NCI-H345 (cell line): ENCODE results near the gene ACP5.
"Not testable (repeated sequence)": the region's sequence is repeated elsewhere in the genome, so short reads cannot be mapped to it uniquely, and the experiment has no call there.

Experiments
- DNase-seq: peaks from one replicate; lab custom pipeline; 2025; lab: John Stamatoyannopoulos, UW

Gene ACP5

DNA sequence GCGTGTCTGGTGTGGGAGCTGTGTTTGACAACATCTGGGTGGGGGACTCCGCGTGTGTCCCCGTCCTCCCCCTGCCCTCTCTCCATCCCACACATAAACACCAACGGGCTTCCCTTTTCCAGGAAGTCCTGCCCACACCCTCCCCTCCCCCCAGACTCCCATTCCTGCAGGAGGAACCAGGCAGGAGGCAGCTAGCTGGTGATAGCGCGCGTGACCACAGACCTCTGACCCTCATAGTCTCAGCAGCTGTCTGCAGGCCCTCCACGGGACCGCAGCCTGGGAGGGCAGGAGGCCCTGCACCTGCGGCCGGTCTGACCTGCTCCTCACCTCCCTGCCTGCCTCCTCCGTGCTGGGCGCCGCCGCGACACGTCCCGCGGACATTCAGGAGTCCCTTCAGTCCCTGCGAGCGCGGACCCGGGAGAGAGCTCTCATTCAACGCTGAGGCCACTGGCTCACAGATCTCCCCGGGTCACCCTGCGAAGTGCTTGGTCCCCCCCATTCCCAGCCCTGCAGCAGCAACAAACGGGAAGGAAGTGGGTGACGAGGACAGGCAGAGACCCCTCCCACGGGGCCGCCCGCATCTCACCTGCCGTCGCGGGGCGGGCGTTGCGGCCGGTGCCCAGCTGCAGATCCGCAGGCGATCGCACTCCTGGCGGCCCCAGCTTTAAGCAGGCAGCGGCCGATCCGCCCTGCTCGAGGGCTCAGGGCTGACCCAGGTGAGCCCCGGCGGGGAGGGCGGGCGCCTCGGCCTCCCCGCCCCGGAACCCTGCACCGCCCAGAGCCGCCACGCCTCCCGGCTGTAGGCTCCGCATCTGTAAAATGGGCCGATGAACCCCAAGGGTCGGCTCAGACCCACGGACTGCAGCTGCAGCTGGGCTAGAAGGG is 1.1 kb upstream of the ACP5 start:
- DNase-seq, result no peak

- no peak for DNase-seq
These were observed 1.2 kb downstream of the ACP5 start for GRCh38 chr19:11576227-11576626.

DNA sequence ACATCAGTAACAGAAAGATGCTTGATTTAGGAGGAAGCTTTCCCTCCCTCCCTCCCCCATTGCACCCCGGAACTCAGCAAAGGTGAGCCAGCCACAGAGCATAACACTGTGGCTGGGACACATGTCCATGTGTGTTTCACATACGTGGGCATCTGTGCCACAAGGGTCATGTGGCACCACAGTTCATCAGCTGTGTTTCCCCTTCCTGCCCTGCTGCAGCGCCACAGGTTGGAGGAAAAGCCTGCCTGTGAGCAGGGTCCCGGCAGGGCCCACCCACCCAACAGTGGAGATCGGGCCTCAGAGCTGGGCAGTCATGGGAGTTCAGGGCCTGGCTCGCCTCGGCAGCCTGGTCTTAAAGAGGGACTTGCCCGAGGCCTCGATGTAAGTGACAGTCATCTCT is 2.8 kb downstream of the ACP5 start:
- no peak for DNase-seq

DNA sequence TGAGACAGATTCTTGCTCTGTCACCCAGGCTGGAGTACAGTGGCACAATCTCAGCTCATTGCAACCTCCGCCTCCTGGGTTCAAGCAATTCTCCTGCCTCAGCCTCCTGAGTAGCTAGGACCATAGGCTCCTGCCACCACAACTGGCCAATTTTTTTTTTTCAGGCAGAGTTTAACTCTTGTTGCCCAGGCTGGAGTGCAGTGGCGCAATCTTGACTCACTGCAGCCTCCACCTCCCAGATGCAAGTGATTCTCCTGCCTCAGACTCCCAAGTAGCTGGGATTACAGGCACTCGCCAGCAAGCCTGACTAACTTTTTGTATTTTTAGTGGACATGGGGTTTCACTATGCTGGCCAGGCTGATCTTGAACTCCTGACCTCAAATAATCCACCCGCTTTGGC is 3.7 kb downstream of the ACP5 start:
- DNase-seq, result not testable (repeated sequence)

DNA sequence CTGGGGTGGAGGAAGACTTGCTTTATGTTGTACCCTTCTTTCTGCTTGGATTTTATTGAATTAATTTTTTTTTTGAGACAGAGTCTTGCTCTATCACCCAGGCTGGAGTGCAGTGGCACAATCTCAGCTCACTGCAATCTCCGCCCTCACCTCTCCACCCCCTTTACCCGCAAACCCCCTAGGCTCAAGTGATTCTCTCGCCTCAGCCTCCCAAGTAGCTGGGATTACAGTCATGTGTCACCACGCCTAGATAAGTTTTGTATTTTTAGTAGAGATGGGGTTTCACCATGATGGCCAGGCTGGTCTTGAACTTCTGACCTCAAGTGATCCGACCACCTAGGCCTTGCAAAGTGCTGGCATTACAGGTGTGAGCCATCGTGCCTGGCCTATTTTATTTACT is 4.1 kb downstream of the ACP5 start:
- DNase-seq, result not testable (repeated sequence)

DNA sequence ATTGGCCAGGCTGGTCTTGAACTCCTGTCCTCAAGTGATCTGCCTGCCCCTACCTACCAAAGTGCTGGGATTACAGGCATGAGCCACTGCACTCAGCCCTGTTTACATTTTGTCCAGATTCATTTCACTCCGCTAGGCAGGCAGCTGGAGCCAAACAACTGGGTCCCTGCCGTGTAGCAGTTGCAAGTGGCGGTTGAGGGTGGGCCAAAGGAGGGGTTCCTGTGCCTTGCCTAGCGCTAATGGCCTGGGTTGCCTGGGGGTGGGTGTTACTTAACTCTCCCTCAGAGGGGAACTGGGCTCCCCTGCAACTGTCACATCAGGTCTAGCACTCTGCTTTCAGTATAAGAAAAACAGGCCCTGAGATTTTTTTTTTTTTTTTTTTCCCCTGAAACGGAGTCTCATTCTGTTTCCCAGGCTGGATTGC is 7.4 kb downstream of the ACP5 start:
- DNase-seq, result no peak

DNA sequence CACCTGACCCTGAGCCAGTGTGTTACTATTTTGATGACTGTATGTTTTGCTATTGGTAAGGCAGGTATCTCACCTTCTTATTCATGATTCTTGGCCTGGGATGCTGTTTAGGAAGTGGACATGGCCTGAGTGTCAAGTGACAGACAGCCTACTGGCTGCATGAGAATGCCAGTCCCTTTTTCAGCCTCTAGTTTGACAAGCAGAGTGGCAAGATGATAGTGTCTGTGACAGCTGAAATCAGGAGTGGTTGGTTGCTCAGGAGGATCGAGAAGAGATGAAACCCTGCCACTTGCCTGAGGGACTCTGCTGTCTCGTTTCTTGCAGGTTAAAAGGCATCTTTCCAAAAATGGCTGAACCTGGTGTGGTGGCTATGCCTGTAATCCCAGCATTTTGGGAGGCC is 11.3 kb downstream of the ACP5 start:
- DNase-seq, result no peak

- not testable (repeated sequence) for DNase-seq
These were observed 11.8 kb downstream of the ACP5 start for GRCh38 chr19:11565649-11565980.

- DNase-seq, result not testable (repeated sequence)
These were observed 13.2 kb downstream of the ACP5 start for GRCh38 chr19:11564082-11564807.

GRCh38 chr19:11563532-11563931 is 13.9 kb downstream of the ACP5 start:
- DNase-seq, result no peak

GRCh38 chr19:11560404-11561051 is 16.9 kb downstream of the ACP5 start:
- peak; percentile 12 for DNase-seq

GRCh38 chr19:11558881-11559828 is 18.3 kb downstream of the ACP5 start, which contains the start of gene ELOF1:
TSS of gene ELOF1 (minus strand) at chr19:11559230. CDS start at chr19:11554347, 4,883 bp downstream.
- peak; percentile 86 for DNase-seq

DNA sequence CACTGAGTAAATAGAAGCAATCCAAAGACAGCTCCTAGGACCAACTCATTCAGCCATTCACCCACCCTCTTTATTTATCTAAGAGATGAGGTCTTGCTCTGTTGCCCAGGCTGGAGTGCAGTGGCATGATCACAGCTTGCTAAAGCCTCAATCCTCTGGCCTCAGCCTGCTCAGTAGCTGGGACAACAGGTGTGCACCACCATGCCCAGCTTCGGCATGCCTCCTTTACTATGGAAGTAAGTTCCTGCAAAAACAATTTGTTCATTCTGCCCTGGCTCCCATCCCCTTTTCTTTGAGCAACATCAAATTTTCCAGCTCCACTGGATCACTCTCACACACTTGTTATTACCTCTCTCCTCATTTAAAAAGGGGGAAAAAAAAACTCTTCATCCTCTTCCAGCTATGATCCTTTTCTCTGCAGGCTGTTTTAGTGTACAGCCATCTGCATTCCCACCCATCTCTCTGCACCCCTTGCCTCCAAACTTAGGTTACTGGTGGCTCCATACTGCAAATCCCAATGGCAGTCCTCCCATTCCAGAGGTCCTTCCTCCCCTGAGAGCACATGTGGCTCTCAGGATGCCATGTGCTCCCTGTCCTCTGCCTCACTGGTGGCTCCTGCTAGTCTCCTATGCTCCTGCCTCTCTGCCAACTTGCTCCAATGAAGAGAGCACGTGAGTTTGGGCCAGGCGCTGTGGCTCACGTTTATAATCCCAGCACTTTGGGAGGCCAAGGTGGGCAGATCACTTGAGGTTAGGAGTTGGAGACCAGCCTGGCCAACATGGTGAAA is 20.6 kb downstream of the ACP5 start:
- no peak for DNase-seq

DNA sequence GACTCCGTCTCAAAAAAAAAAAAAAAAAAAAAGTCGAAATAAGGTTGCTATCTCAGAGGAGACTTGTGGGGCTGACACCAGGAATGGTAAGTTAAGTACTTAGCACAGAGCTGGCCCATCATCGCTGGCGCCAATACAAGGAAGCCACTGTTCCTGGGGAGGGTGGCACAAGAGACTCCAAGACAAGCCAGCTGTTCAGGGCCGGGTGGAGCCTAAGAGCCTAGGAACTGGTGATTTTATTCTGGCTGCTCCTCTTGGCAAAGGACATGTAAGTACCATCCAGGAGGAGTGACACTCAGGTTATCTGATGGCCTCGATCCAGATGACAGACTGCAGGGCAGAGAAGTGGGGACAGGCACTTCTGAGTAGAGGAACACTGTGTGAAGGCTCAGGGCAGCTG is 22.2 kb downstream of the ACP5 start:
- no peak for DNase-seq

- no peak for DNase-seq
These were observed 23.3 kb downstream of the ACP5 start for GRCh38 chr19:11554160-11554559.

GRCh38 chr19:11552666-11553372 is 24.6 kb downstream of the ACP5 start:
- DNase-seq, result no peak

- no peak for DNase-seq
These were observed 25.7 kb downstream of the ACP5 start for GRCh38 chr19:11551603-11552235.

GRCh38 chr19:11550265-11550664 is 27.2 kb downstream of the ACP5 start:
- no peak for DNase-seq

DNA sequence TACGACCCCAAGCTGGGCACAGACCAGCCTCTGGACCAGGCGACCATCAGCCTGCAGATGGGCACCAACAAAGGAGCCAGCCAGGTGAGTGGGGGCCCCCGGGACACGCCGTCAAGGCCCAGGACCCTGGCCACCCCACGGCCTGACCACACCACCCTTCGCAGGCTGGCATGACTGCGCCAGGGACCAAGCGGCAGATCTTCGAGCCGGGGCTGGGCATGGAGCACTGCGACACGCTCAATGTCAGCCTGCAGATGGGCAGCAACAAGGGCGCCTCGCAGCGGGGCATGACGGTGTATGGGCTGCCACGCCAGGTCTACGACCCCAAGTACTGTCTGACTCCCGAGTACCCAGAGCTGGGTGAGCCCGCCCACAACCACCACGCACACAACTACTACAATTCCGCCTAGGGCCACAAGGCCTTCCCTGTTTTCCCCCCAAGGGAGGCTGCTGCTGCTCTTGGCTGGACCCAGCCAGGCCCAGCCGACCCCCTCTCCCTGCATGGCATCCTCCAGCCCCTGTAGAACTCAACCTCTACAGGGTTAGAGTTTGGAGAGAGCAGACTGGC is 28.0 kb downstream of the ACP5 start:
- no peak for DNase-seq
